ENCODE results near the gene GLP2R. TPM values are rescaled to one million over a fixed set of nuclear protein-coding genes. Genes with fewer than 3 reads are reported as not detected.

GLP2R gene
- total and polyA plus RNA-seq, 2 of the 8 experiments (the other 6 are each of a cell fraction or from before 2014, with no cell fraction given) = not detected

DNA sequence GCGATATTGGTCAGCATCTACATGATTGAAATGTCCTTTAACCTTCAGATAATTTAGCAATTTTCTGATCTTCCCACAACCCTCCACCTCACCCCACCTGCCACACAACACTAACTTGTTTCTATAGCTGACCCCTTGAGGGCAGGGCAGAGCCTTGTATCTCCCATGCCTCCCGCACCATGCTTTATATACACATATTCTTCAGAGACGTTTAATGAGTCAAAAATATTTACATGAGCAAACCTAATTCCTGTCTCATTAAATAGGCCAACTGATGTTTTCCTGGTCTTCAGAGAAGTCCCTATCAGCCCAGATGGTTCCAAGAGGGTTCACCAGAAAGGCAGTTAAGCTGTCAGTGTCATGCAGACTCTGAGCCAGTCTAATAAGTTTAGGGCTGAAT, 27.7 kb upstream of the GLP2R start:
- Histone ChIP-seq H2BK5ac (ENCODE audit: low read depth, low read length) (no peak overlapping the region), H2BK12ac (ENCODE audit: low read depth, low read length) (no peak overlapping the region), H3K79me2 (ENCODE audit: control insufficient read depth in 1 of 2, insufficient read depth in 2 of 2, low read length in 2 of 2) (no peaks in the 10 kb centered on the region), H3K18ac (ENCODE audit: extremely low read depth, low read length) (no peak overlapping the region), H3K36me3 (ENCODE audit: control insufficient read depth in 2 of 4, insufficient read depth in 4 of 4, low read length in 3 of 4) (no peaks in the 10 kb centered on the region), H3K56ac (replicated peaks; ENCODE audit: insufficient read length, low read depth, low read length) (no peak overlapping the region), H3K23ac (ENCODE audit: insufficient read length) (no peak overlapping the region), H2BK120ac (replicated peaks; ENCODE audit: low read depth, low read length) (no peak overlapping the region), H3K9me3 (ENCODE audit: insufficient read depth in 2 of 2, low read depth in 1 of 2, low read length in 1 of 2) (no peaks in the 10 kb centered on the region), H2AK5ac (ENCODE audit: low read depth, low read length) (no peak overlapping the region), H2BK20ac (ENCODE audit: low read length) (no peak overlapping the region), H2BK15ac (ENCODE audit: low read length) (no peak overlapping the region), H3K4me3 (ENCODE audit: extremely low read depth in 1 of 4, insufficient read depth in 2 of 4, low read depth in 3 of 4, low read length in 4 of 4) (no peak overlapping the region), H4K5ac (ENCODE audit: insufficient read length, low read depth, low read length) (no peak overlapping the region), H3K27me3 (replicated peaks in 1 of 4; ENCODE audit: control insufficient read depth in 3 of 4, extremely low read depth in 1 of 4, insufficient read depth in 3 of 4, low read length in 3 of 4) (no peaks in the 10 kb centered on the region), H2AFZ (ENCODE audit: low read length) (peak overlapping the region; percentile 29; the same call in 1 of the 2 replicates), H3K27ac (ENCODE audit: low read depth, low read length) (no peak overlapping the region), H4K8ac (ENCODE audit: extremely low read depth, insufficient read depth, low read length) (no peak overlapping the region), H3K14ac (ENCODE audit: insufficient read length) (no peak overlapping the region), H3K4me1 (replicated peaks in 1 of 4; ENCODE audit: control insufficient read depth in 3 of 4, insufficient read depth in 4 of 4, low read length in 3 of 4) (no peaks in the 10 kb centered on the region), H3K9ac (replicated peaks in 1 of 4; ENCODE audit: extremely low read depth in 1 of 4, low read depth in 3 of 4, low read length in 3 of 4) (no peak overlapping the region), H3K23me2 (ENCODE audit: low read depth, low read length) (no peaks in the 10 kb centered on the region), H4K20me1 (replicated peaks in 1 of 2; ENCODE audit: control insufficient read depth in 1 of 2, insufficient read depth in 2 of 2, low read length in 2 of 2) (no peaks in the 10 kb centered on the region), H4K91ac (replicated peaks; ENCODE audit: insufficient read length, low read length) (no peak overlapping the region), H3K79me1 (ENCODE audit: low read depth, low read length) (no peaks in the 10 kb centered on the region), H3K4me2 (ENCODE audit: insufficient read depth in 1 of 2, low read depth in 2 of 2, low read length in 2 of 2) (no peak overlapping the region), H3K4ac (replicated peaks; ENCODE audit: insufficient read length, low read depth, low read length) (no peak overlapping the region)
- DNase-seq (ENCODE audit: low read depth in 1 of 2, low spot score in 2 of 2) (no peak), FAIRE-seq (no peak)
- 90% methylated on average over 3 of the region's 3 CpGs; no CpG with 5 or more reads in 1 of the 2 experiments for WGBS, 2 experiments (ENCODE audit: extremely low coverage in 1 of 2, insufficient coverage in 1 of 2, insufficient read length in 1 of 2, insufficient replicate concordance in 2 of 2, low coverage in 1 of 2, low lambda C conversion rate in 2 of 2, missing lambda C conversion rate in 1 of 2)
- CTCF ChIA-PET (ENCODE audit: partially characterized antibody) = interaction anchor here (1.2 kb wide), 1 partner anchor 54 kb away, joined by 3 read pairs; no protein-coding TSS in a partner anchor
- TF ChIP-seq, protein P1, sequence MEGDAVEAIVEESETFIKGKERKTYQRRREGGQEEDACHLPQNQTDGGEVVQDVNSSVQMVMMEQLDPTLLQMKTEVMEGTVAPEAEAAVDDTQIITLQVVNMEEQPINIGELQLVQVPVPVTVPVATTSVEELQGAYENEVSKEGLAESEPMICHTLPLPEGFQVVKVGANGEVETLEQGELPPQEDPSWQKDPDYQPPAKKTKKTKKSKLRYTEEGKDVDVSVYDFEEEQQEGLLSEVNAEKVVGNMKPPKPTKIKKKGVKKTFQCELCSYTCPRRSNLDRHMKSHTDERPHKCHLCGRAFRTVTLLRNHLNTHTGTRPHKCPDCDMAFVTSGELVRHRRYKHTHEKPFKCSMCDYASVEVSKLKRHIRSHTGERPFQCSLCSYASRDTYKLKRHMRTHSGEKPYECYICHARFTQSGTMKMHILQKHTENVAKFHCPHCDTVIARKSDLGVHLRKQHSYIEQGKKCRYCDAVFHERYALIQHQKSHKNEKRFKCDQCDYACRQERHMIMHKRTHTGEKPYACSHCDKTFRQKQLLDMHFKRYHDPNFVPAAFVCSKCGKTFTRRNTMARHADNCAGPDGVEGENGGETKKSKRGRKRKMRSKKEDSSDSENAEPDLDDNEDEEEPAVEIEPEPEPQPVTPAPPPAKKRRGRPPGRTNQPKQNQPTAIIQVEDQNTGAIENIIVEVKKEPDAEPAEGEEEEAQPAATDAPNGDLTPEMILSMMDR (IDR thresholded peaks at IDR 0.05; ENCODE audit: control extremely low read depth in 1 of 3, insufficient read depth in 1 of 3, low read depth in 1 of 3, low read length in 3 of 3) = peak in 2 of 3 experiments; percentile 7 to 20; a peak in 1 of 4 replicates
- TF ChIP-seq RAD21 (IDR thresholded peaks at IDR 0.05 in 1 of 2, conservative IDR thresholded peaks at IDR 0.05 in 1 of 2; ENCODE audit: low read depth in 2 of 2, low read length in 2 of 2) (peak; percentile 20 to 35; a peak in 3 of 4 replicates), CBX5 (IDR thresholded peaks at IDR 0.05; ENCODE audit: low read depth, low read length) (no peak), CHD1 (IDR thresholded peaks at IDR 0.05; ENCODE audit: low read depth, low read length) (no peak), RBBP5 (IDR thresholded peaks at IDR 0.05; ENCODE audit: borderline replicate concordance, low read depth, low read length) (no peak)
- POLR2A ChIA-PET (ENCODE audit: partially characterized antibody) = no interaction called here

Measured in H1 (cell line).